ENCODE measurements around the gene TMEM89.
A peak's percentile ranks its signal among the peaks of the same experiment; 100 is the strongest.

The TMEM89 gene

GRCh38 chr3:48641396-48641795 lies 19.8 kb upstream of the TMEM89 start:
- DNase-seq: no peak

- no peak for DNase-seq
Measured at GRCh38 chr3:48639944-48640606, 18.5 kb upstream of the TMEM89 start.

GRCh38 chr3:48637305-48637704 lies 15.7 kb upstream of the TMEM89 start:
- no peak for DNase-seq

- no peak for DNase-seq
Measured at GRCh38 chr3:48636149-48636655, 14.6 kb upstream of the TMEM89 start.

- peak; percentile 98 for DNase-seq
Measured at GRCh38 chr3:48635222-48636021, 13.9 kb upstream of the TMEM89 start, which contains the start of gene SLC26A6. SLC26A6 (minus strand) TSS chr3:48635461; CDS start chr3:48635393, 68 bp downstream.

GRCh38 chr3:48634661-48635221 lies 13.2 kb upstream of the TMEM89 start:
- peak; percentile 35 for DNase-seq

- no peak for DNase-seq
Measured at GRCh38 chr3:48633743-48634142, 12.2 kb upstream of the TMEM89 start.

- no peak for DNase-seq
Measured at GRCh38 chr3:48633256-48633655, 11.7 kb upstream of the TMEM89 start.

GRCh38 chr3:48631516-48632448 lies 10.2 kb upstream of the TMEM89 start:
- DNase-seq: no peak

GRCh38 chr3:48630833-48631232 lies 9.3 kb upstream of the TMEM89 start:
- no peak for DNase-seq

GRCh38 chr3:48630407-48630806 lies 8.8 kb upstream of the TMEM89 start:
- DNase-seq: no peak

GRCh38 chr3:48629894-48630293 lies 8.3 kb upstream of the TMEM89 start:
- DNase-seq: no peak

GRCh38 chr3:48628277-48629017 lies 6.9 kb upstream of the TMEM89 start:
- no peak for DNase-seq

GRCh38 chr3:48625600-48625999 lies 4.0 kb upstream of the TMEM89 start:
- DNase-seq: no peak

GRCh38 chr3:48624767-48625166 lies 3.2 kb upstream of the TMEM89 start:
- no peak for DNase-seq

- no peak for DNase-seq
Measured at GRCh38 chr3:48623851-48624547, 2.4 kb upstream of the TMEM89 start.

GRCh38 chr3:48619541-48620524 lies 1.7 kb downstream of the TMEM89 start:
- DNase-seq: no peak

- DNase-seq: peak; percentile 11
Measured at GRCh38 chr3:48617559-48617958, 4.0 kb downstream of the TMEM89 start.

GRCh38 chr3:48614044-48614443 lies 7.5 kb downstream of the TMEM89 start:
- DNase-seq: peak; percentile 97

- DNase-seq: no peak
Measured at GRCh38 chr3:48612309-48612708, 9.3 kb downstream of the TMEM89 start.

Data from inflammatory macrophage treated with lipopolysaccharide for 4 hours (primary cell).